B cell (primary cell): ENCODE measurements around the gene PDZD7.

Experiments
- CTCF ChIP-seq: fragments of 200-600 bp; IDR thresholded peaks from one replicate; pipeline ENCODE4 v1.8.0; 2022; ENCODE audit warnings: antibody characterized with exemption, mild to moderate bottlenecking
- EZH2 ChIP-seq: IDR thresholded peaks from 2 replicates; pipeline ENCODE4 v1.6.1; 2012; ENCODE audit warnings: borderline replicate concordance, low read depth, mild to moderate bottlenecking, moderate library complexity, low read length; ENCODE audit not compliant: insufficient read depth, poor library complexity, severe bottlenecking

GRCh38 chr10:100998183-100998990, 32.5 kb downstream of the PDZD7 start:
- TF ChIP-seq CTCF: no peak
- TF ChIP-seq EZH2: no peak
